22Rv1 (cell line): ENCODE data around the gene LRP1-AS.

Experiments
- H3K27ac ChIP-seq: fragments of 450-650 bp; 2 replicates; pipeline ENCODE4 v1.5.1; 2017
- ZFX ChIP-seq: fragments of 450-650 bp; IDR thresholded peaks from 2 replicates; pipeline ENCODE4 v1.6.1; 2017; ENCODE audit warnings: antibody characterized with exemption, borderline replicate concordance
- TF ChIP-seq, protein P1 (sequence below): fragments of 450-650 bp; IDR thresholded peaks from 2 replicates; pipeline ENCODE4 v1.5.1; 2017; ENCODE audit warnings: mild to moderate bottlenecking

Gene LRP1-AS

DNA sequence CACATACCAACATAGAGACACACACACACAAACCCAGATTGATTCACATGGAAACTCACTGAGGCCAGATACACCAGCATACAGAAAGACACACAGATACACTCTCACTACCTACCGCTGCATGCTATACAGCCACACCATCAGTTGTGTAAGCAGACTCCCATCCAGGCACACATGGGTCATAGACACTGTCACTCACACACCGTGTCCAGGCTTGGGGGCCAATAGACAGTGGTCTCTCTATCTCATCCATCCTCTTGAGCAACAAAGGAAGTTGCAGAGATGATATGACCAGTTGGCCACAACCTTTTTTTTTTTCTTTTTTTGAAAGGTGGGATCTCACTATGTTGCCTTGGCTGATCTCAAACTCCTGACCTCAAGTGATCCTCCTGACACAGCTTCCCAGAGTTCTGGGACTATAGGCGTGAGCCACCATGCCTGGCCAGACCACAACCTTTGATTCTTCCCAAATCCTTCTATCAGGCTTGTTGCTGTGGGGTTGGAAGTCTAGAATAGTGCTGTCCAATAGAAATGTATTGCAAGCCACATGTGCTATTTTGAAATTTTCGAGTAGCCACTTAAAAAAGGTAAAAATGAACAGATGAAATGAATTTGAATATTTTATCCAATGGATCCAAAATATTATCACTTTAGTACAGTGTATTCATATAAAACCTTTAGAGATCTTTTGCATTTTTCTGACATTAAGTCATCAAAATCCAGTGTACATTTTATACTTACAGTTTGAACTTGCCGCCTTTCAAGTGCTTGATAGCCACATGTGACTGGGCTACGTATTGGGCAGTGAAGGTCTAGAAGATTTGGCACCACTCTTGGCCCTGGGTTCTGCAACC, 7.4 kb downstream of the LRP1-AS start:
- TF ChIP-seq ZFX = no peak
- TF ChIP-seq, protein P1, sequence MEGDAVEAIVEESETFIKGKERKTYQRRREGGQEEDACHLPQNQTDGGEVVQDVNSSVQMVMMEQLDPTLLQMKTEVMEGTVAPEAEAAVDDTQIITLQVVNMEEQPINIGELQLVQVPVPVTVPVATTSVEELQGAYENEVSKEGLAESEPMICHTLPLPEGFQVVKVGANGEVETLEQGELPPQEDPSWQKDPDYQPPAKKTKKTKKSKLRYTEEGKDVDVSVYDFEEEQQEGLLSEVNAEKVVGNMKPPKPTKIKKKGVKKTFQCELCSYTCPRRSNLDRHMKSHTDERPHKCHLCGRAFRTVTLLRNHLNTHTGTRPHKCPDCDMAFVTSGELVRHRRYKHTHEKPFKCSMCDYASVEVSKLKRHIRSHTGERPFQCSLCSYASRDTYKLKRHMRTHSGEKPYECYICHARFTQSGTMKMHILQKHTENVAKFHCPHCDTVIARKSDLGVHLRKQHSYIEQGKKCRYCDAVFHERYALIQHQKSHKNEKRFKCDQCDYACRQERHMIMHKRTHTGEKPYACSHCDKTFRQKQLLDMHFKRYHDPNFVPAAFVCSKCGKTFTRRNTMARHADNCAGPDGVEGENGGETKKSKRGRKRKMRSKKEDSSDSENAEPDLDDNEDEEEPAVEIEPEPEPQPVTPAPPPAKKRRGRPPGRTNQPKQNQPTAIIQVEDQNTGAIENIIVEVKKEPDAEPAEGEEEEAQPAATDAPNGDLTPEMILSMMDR = no peak
- no peak overlapping the region for H3K27ac ChIP-seq

DNA sequence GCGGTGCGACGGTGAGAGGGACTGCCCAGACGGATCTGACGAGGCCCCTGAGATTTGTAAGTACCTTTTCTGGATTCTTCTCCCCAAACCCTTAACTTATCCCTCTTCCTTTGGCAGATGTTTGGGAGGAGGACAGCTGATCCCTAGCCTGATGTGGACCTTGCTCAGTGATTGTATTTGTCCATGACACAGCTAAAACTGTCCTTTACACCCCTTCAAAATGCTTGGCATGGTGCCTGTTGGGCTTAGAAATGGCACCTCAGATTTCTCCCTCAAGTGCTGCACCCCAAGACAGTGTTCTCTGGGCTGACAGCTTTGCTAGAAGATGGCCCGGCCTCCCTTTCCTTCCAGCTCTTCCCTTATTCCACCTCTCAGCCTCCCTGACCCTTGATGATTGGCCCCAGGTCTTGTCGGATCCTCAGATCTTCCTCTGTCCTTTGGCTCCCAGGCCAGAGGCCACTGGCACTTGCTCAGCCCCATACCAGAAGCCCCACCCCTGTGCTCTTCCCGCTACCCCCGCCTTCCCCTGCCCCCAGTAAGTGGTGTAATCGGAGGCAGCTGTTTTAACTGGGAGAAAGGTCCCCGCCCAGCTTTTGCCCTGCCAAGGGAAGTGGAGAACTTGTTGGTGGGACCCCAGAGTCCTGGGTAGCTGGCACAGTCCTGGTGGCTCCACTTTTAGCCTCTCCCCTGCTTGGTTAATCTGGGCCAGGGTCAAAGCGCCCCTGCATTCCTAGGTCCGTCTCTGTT, 8.7 kb downstream of the LRP1-AS start:
- TF ChIP-seq, protein P1 = no peak
- TF ChIP-seq ZFX = no peak
- no peak overlapping the region for H3K27ac ChIP-seq

DNA sequence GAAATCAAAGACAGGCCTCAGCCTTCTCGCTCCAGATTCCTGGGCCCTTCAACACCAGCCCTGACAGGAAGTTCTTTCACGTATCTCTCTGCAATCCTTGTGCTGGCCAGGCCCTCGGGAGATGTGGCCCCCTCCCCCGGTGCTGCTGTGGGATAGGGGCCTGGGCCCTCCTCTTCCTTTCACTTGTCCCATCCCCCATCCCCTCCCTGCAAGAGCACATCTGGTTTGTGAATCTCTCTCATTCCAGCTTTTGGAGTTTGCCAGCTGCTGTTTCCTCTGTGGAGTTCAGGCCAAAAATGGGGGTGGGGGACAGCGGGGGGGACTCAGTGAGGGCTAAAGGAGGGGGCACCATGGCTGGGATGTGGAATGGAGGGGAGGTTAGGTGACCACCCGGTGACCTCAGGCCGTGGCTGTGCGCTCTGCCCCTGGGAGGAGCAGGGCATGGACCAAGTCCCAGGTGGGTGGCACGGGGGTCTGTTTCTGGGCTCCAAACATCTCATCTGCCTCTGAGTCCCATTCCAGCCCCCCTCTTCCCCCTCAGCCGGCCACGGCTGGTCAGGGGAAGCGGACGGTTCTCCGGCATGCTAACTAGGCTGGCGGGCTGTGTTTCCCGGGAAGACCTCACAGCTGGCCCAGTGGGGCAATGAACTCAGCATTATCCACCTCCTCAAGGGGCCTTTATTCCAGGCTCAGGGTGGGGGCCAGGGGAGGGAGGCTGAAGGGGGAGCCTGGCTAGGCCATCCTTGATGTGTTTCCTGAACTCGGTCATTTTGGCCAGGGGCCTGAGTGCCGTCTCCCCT, 11.7 kb downstream of the LRP1-AS start:
- TF ChIP-seq, protein P1 = no peak
- no peak for TF ChIP-seq ZFX
- H3K27ac ChIP-seq = no peak overlapping the region

DNA sequence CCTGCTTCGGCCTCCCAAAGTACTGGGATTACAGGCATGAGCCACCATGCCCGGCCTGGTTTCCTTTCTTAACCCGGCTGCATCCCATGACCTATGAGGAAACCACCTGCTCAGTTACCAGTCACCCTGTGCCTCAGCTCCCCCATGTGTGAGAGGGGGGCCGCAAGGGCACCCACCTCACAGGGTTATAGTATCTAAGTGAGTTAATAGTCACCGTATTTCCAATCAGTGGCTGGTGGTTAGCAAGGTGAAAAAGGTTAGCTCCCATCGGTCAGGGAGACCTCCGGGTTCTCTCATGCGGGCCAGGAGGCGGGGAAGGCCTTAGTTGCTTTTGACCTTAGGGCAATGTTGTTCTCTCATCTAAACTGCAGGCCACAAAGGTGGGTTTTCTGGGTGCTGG, 12.5 kb downstream of the LRP1-AS start:
- TF ChIP-seq, protein P1 = no peak
- TF ChIP-seq ZFX = no peak
- H3K27ac ChIP-seq = no peak overlapping the region

DNA sequence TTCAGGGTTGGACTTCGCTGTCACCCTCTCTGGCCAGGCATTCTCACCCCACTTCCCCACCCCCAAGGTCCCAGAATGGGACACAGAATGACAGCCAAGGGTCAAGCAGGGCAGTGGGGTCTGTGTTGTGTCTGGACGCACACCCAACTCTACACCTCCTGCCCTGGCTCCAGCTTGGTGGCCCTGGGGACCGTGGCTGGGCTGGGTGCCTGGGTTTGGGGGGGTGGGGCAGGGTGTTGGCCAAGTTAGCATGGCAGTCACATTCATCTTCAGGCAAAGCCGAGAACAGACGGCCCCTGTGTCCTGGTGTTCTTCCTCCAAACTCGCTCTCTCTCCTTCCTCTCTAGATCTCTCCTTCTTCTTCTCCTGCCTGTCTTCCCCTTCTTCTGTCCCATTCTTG, 13.5 kb downstream of the LRP1-AS start:
- H3K27ac ChIP-seq = no peak overlapping the region
- TF ChIP-seq ZFX = no peak
- TF ChIP-seq, protein P1 = no peak

DNA sequence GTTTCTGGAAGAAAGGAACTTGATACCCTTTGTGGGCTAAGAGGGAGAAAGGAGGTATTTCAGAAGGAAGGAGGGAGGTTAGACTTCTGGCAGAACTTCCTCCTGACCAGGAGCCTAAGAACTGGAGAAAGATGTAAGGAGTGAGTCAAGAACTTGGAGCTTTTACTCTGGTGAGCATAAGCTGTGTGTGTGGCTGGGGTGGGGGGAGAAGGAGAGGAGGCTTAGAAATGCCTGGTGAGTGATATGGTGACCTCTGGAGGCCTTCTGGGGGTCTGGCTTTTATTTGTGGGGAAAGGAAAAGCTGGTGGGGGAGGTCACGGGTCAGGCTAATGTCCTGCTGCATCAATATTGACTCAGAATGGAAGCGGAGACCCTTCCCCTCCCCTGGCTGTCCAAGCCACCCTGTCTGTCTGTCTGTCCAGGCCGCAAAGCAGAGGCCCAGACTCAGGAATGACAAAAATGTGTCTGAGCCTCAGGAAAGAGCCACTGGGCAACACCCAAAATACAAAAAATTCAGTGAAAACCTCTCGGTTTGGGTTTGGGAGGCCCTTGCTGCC, 14.3 kb downstream of the LRP1-AS start:
- no peak overlapping the region for H3K27ac ChIP-seq
- TF ChIP-seq ZFX = no peak
